Body of pancreas (tissue), 4 donors: ENCODE measurements around the gene CYB561D2.

ENCODE experiments used
- POLR2A ChIP-seq, 3 donors: fragments of 450-650 bp; IDR thresholded peaks; one replicate each; pipeline ENCODE4 v1.6.1; 2016; ENCODE audit warnings: antibody characterized with exemption in 3 of 3, mild to moderate bottlenecking in 2 of 3
- TF ChIP-seq, protein P1 (sequence below), 7 experiments: fragments of 450-650 bp in 4 of 7; fragments of 200-600 bp in 3 of 7; sonication (generic) in 3 of 7; IDR thresholded peaks; one replicate each; pipeline ENCODE4 v1.5.1; 2016 to 2019; ENCODE audit warnings: antibody characterized with exemption in 7 of 7

DNA sequence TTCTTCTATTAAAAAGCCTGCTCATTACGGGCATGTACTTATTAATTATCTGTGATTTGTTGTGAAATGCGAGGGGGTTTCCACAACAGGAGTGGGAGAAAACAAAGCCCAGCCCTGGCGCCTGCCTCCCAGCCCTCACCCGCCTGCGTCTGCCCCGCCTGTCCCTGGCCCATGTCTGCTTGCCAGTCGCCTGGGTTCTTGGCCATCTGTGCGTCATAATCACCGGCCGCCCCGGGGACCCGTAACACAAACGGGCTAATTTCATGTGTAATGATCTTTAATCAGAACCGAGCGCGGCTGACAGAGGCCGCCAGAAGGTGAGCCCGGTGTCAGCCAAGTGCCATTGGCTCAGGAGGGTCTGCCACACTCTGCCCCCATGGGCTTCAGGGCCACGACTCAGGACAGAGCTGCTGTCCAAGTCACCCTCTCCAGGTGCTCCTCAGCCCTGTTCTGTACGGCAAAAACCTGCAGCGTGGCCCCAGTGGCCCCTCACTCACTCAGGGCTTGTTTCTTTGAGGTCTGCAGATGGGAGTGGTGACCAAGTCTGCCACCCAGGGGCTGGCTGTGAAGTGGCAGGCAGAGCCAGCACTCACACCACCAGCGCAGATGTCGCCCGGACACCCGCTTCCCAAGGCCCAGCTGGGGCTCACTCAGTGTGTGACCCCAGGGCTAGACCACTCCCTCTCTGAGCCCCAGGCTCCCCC lies 37.5 kb downstream of the CYB561D2 start:
- no peak for TF ChIP-seq POLR2A (IDR thresholded peaks at IDR 0.05)
- TF ChIP-seq, protein P1, sequence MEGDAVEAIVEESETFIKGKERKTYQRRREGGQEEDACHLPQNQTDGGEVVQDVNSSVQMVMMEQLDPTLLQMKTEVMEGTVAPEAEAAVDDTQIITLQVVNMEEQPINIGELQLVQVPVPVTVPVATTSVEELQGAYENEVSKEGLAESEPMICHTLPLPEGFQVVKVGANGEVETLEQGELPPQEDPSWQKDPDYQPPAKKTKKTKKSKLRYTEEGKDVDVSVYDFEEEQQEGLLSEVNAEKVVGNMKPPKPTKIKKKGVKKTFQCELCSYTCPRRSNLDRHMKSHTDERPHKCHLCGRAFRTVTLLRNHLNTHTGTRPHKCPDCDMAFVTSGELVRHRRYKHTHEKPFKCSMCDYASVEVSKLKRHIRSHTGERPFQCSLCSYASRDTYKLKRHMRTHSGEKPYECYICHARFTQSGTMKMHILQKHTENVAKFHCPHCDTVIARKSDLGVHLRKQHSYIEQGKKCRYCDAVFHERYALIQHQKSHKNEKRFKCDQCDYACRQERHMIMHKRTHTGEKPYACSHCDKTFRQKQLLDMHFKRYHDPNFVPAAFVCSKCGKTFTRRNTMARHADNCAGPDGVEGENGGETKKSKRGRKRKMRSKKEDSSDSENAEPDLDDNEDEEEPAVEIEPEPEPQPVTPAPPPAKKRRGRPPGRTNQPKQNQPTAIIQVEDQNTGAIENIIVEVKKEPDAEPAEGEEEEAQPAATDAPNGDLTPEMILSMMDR (IDR thresholded peaks at IDR 0.05), result peak in 6 of 7 experiments; percentile 26 to 61 (median 54)
